NCI-H1436 (cell line): ENCODE results near the gene AAK1.

ENCODE experiments used
- DNase-seq: peaks from one replicate; lab custom pipeline; 2025; lab: John Stamatoyannopoulos, UW

Gene AAK1

GRCh38 chr2:69489793-69490192 is 153.7 kb downstream of the AAK1 start:
- DNase-seq = no peak

GRCh38 chr2:69483696-69484095 is 159.8 kb downstream of the AAK1 start:
- DNase-seq = peak; percentile 38

GRCh38 chr2:69483024-69483423 is 160.5 kb downstream of the AAK1 start:
- DNase-seq = no peak

- peak; percentile 25 for DNase-seq
Measured at GRCh38 chr2:69482471-69482870, 161.1 kb downstream of the AAK1 start.

DNA sequence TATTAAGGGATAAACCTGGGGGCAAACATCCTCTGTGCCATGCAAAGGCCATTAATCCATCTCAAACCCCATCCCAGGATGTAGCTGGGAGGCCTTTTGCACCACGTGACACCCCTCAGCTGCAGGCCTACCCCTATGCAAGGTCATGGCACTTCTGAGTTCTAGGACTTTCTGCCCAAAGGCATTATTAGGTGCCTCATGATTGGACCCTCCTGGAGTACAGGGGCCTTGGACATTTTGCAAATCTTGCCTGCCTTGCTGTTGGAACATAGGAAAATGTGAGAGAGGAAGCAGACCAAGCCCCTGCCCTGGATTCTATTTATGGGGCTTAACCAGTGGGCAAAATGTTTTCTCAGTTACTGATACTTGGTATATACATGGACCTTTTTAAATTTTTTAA is 162.1 kb downstream of the AAK1 start:
- DNase-seq = no peak

- no peak for DNase-seq
Measured at GRCh38 chr2:69477627-69478026, 165.9 kb downstream of the AAK1 start.

DNA sequence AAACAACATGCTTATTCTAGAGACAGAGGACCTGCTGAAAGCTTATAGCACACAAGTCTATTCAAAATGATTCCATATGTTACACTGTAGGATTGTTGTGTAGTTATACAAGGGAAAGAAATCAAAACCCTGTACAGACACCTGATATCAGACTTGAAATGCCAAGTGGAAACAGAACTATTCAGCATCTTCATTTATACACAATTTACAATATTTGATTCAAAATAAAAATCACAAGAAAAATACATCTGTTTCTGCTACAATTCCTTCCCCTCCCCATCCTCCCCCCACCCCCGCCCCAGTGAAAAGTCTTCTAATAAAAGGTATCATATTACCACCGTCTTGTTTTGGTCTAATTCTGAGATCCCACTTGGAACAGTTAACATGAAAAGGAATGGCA is 168.9 kb downstream of the AAK1 start:
- DNase-seq = no peak

DNA sequence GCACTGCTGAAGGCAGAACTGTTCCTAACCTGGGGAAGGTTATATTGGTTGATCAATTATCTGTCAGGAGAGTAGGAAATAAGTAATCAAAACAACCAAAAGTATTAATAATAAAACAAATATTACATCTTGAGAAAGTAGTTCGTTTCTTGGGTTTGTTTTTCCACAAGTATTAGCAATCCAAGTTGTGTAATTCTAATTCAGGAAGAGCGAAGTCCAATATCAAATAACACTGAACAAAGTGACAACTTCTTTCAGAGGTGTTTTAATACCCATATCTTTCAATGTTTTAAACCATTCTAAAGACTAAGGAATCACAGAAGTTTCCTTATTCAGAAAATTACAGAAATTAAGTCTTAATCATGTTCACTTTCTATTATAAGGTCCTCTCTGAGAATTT is 171.7 kb downstream of the AAK1 start:
- DNase-seq = no peak

GRCh38 chr2:69470911-69471310 is 172.6 kb downstream of the AAK1 start:
- no peak for DNase-seq

- no peak for DNase-seq
Measured at GRCh38 chr2:69469784-69470183, 173.8 kb downstream of the AAK1 start.

- no peak for DNase-seq
Measured at GRCh38 chr2:69469375-69469774, 174.2 kb downstream of the AAK1 start.

DNA sequence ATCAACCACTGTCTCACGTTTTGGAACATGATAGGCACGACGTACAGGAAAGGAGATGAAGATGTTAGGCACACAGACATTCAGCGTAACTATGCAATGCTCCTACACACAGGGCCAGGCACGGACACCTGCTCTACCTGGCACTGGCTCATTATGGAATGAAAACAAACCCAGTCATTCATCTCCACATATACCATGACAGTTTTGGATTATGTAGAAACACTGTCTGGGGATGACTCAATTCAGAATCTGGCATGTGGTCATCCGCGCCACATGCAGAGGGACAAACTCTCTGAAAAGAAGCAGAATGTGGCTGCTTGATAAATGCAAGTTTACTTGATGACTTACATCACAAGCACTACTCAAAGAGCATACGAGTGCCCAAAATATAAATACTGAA is 176.8 kb downstream of the AAK1 start:
- no peak for DNase-seq

DNA sequence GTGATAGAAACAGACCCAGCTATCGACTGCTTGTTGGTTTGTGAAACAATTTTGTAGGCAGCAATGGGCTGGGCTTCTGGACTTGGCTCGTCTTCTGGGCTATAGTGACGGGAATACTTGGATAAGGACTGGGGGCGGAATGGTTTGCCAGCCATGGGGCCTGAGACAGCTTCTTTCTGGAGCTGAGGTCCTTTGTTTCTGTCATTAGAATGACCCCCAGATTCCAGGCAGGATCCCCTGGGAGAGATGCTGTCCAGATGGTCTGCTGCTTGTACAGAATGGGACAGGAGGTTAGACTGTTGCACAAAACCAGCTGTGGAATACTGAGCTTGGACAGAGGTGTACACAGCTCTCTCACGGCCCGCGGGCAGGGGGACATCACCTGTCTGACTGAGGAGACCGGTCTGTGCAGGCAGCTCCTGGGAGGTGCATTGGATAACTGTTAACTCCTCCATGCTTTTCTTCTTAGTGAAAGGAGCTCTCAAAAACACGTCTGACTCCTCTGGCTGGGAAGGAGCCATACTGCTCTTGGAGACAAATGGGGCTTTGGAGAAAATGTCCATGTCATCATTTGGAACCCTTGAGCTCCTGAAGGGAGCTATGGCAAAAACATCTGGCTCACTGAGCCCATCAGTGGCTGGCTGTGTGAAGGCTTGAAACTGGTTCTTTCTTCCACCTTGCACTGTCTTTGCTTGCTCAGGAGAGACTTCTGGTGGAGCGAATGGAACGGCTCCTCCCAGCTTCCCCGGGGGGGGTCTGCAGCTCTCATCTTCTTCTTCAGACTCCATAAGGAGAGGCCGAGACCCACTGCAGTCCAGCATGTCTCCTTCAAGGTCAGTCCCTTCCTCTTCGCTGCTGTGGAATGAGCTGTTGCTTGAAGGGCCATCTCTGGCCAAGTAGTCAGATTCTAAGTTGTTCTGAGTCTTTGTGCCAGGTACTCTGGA is 177.8 kb downstream of the AAK1 start:
- DNase-seq = no peak

DNA sequence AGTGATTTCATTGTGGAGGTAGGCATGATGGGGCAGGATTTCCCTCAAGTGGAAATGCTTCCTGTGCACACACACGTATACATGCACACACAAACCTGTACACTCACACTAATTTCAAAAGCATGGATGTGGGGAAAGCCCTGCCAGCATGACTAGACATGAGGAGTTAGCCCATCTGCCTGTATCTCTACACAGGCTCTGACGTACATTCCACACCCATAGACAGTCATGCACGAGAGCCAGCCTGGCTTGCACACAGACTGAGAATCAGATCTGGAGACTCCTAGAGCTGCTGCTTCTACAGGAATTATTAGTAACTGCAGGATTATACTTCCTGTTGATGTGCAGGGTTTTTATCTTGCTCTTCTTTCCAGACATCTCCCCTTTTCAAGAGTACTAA is 179.0 kb downstream of the AAK1 start:
- DNase-seq = no peak

DNA sequence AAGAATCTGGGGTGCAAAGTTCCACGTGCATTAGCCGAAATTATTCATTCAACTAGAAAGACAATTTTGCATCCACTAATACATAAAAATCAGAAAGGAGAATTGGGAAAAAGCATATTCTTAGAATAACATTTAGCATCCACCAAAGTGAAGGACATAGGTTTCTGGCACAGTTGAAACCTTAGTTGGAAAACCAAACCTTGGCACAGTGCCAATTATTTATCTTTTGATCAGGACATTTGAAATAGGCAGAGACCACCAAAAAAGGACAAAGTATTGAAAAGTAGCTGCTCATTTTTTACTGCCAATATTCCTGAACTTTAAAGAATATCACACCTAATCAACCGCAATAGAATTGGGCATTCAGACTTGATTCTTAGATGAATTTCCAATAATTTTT is 180.8 kb downstream of the AAK1 start:
- no peak for DNase-seq

DNA sequence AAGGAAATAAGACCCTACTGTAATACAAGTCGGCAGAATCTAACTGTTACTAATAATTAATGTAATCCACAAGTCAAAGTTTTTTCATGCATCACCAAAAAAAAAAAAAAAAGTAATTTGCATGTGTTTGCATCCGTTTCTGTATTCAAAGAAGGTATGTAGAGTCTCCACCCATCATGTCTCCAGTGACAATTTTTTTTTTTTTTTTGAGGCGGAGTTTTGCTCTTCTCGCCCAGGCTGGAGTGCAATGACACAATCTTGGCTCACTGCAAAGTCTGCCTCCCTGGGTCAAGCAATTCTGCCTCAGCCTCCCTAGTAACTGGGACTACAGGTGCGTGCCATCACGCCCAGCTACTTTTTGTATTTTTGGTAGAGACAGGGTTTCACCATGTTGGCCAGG is 182.1 kb downstream of the AAK1 start:
- DNase-seq = no peak

DNA sequence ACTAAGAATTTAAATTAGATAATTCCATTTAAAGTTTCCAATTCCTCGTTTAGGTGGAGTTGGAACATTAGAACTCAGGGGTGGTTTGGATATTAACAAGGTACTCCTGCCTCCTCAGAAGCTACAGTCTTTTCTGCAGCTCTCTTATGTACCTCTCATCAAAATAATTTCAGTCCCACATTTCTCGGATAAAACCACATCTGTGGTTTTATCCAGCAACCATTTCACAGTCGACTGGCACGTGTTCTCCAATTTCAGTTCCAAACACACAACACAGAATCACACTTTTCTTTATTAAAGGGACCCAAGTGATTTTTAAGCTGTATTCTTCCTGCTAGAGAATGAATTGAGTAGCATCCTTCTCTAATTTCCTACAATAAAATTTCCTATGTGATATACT is 183.6 kb downstream of the AAK1 start:
- DNase-seq = no peak

DNA sequence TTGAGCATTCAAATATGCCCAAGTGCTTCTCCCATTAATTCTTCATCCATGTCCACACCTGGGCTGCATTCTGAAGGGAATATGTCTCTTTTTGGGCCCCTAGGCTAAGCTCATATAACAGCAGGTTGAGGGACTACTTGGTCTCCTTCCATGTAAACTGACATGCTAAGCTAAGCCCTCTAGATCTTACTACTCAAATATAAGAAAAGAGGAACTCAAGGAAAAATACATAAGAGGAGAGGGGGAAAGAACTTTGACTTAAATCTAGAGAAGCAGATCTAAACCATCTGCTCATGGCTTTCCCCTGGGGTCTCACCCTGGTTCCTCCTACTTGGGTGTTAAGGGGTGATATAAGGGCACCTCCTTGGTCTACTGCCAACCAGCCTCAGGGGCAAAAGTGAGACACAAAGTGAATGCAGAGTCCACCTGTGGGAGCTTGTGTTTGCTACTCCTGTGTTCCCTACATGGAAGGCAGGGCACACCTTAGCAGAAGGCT is 186.5 kb downstream of the AAK1 start:
- DNase-seq = no peak

- no peak for DNase-seq
Measured at GRCh38 chr2:69456154-69456553, 187.4 kb downstream of the AAK1 start.

GRCh38 chr2:69454976-69455375 is 188.6 kb downstream of the AAK1 start:
- no peak for DNase-seq

- no peak for DNase-seq
Measured at GRCh38 chr2:69453475-69454129, 189.9 kb downstream of the AAK1 start.

DNA sequence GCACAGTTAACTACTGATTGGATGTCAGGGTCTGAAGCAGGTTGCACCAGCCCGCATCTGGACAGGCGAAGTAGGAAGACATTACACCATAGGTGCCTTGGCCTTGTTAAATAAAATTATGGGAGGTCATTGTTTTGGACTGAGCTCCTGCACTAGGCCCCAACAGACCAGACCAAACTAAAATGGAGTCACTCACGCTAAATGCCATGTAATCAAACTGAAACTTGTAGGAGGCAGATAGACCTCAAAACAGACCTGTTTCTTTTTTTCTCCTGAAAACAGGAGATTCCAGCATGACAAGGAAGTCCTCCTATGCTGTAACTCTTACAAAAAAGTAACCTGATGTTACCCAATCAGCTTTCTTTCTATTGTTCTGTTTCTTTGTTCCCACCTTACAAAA is 190.9 kb downstream of the AAK1 start:
- DNase-seq = no peak

- DNase-seq = no peak
Measured at GRCh38 chr2:69450735-69451416, 192.7 kb downstream of the AAK1 start.
